Neural progenitor cell (in vitro differentiated cells): Measurements from ENCODE around the gene FAM76A. TPM values are rescaled to one million over a fixed set of nuclear protein-coding genes. Genes with fewer than 3 reads are reported as not detected.
A peak's percentile ranks its signal among the peaks of the same experiment; 100 is the strongest.
"Not testable (repeated sequence)": the region's sequence is repeated elsewhere in the genome, so short reads cannot be mapped to it uniquely, and the experiment has no call there.

ENCODE experiments used
- DNase-seq: peaks from one replicate; pipeline ENCODE4 v3.0.0-alpha.2; 2016; ENCODE audit warnings: low spot score
- H2AFZ ChIP-seq: fragments of 200-600 bp; sonication (generic); replicated peaks from 2 replicates; pipeline ENCODE4 v1.6.1; 2016; ENCODE audit warnings: antibody characterized with exemption
- H3F3A ChIP-seq: fragments of 200-600 bp; sonication (generic); 2 replicates; pipeline ENCODE4 v1.6.1; 2016; ENCODE audit warnings: antibody characterized with exemption, low read depth
- H3K27ac ChIP-seq: fragments of 200-600 bp; sonication (generic); 2 replicates; pipeline ENCODE4 v1.5.1; 2016; ENCODE audit warnings: mild to moderate bottlenecking
- H3K27me3 ChIP-seq: fragments of 200-600 bp; sonication (generic); 2 replicates; pipeline ENCODE4 v1.6.1; 2016; ENCODE audit warnings: mild to moderate bottlenecking, moderate library complexity
- H3K36me3 ChIP-seq: fragments of 200-600 bp; sonication (generic); 2 replicates; pipeline ENCODE4 v1.5.1; 2016
- H3K4me1 ChIP-seq: fragments of 200-600 bp; sonication (generic); 2 replicates; pipeline ENCODE4 v1.6.1; 2016; ENCODE audit warnings: mixed run types
- H3K4me2 ChIP-seq: fragments of 200-600 bp; sonication (generic); 2 replicates; pipeline ENCODE4 v1.6.1; 2016
- H3K4me3 ChIP-seq: fragments of 200-600 bp; sonication (generic); 2 replicates; pipeline ENCODE4 v1.5.1; 2016
- H3K79me2 ChIP-seq: fragments of 200-600 bp; sonication (generic); 2 replicates; pipeline ENCODE4 v1.6.1; 2016; ENCODE audit warnings: low read depth
- H3K9ac ChIP-seq: fragments of 200-600 bp; sonication (generic); 2 replicates; pipeline ENCODE4 v1.6.1; 2016
- H3K9me3 ChIP-seq: fragments of 200-600 bp; sonication (generic); 2 replicates; pipeline ENCODE4 v1.5.1; 2016; ENCODE audit warnings: low read depth
- H4K20me1 ChIP-seq: fragments of 200-600 bp; sonication (generic); 2 replicates; pipeline ENCODE4 v1.6.1; 2016; ENCODE audit warnings: low read depth
- H3K27ac Mint-ChIP-seq: 3 replicates; pipeline ENCODE4 v1.8.0; 2021; ENCODE audit warnings: mixed read lengths
- H3K27me3 Mint-ChIP-seq: 2 replicates; pipeline ENCODE4 v1.8.0; 2022; ENCODE audit warnings: low read depth, mild to moderate bottlenecking, inconsistent platforms, moderate library complexity, mixed read lengths; ENCODE audit not compliant: insufficient read depth
- H3K36me3 Mint-ChIP-seq: 3 replicates; pipeline ENCODE4 v1.8.0; 2021; ENCODE audit warnings: mixed read lengths
- H3K4me1 Mint-ChIP-seq: 3 replicates; pipeline ENCODE4 v1.8.0; 2021; ENCODE audit warnings: mixed read lengths
- H3K4me3 Mint-ChIP-seq: 3 replicates; pipeline ENCODE4 v1.8.0; 2021; ENCODE audit warnings: mild to moderate bottlenecking, moderate library complexity, mixed read lengths
- H3K9me3 Mint-ChIP-seq: 3 replicates; pipeline ENCODE4 v1.8.0; 2020; ENCODE audit warnings: mixed read lengths
- EZH2 ChIP-seq: fragments of 200-600 bp; sonication (generic); IDR thresholded peaks from 2 replicates; pipeline ENCODE4 v1.6.1; 2017; ENCODE audit warnings: antibody characterized with exemption, mild to moderate bottlenecking, moderate library complexity
- EZH2phosphoT487 ChIP-seq: fragments of 200-600 bp; sonication (generic); IDR thresholded peaks from 2 replicates; pipeline ENCODE4 v1.6.1; 2017; ENCODE audit warnings: antibody characterized with exemption
- total RNA-seq: library from RNA; depleted of rRNA; stranded (reverse); fragments of >200 nt; gene quantifications from 2 replicates; pipeline ENCODE4 v1.2.3, GENCODE V29; 2015; ENCODE audit warnings: low replicate concordance
- TF ChIP-seq, protein P1 (sequence below): fragments of 200-600 bp; sonication (generic); IDR thresholded peaks from 2 replicates; pipeline ENCODE4 v1.5.1; 2017; ENCODE audit warnings: antibody characterized with exemption, mild to moderate bottlenecking

Gene FAM76A
- total RNA-seq, 1 donor from 2014 or later: 28.2 TPM

- Histone ChIP-seq H2AFZ (peak within 1 kb of the TSS; percentile 72), H3K4me1 (peaks cover 6% of the 10 kb centered on the region), H4K20me1 (peaks cover 5% of the 10 kb centered on the region), H3K4me2 (peak within 1 kb of the TSS; percentile 86), H3K9ac (peak within 1 kb of the TSS; percentile 59), H3F3A (no peaks in the 10 kb centered on the region), H3K4me3 (peak within 1 kb of the TSS; percentile 64), H3K9me3 (no peaks in the 10 kb centered on the region), H3K79me2 (peaks cover 27% of the 10 kb centered on the region), H3K27ac (no peak within 1 kb of the TSS), H3K27me3 (no peaks in the 10 kb centered on the region), H3K36me3 (no peaks in the 10 kb centered on the region)
- peak within 1 kb of the TSS; percentile 89 for H3K27ac Mint-ChIP-seq
- H3K36me3 Mint-ChIP-seq: no peaks in the 10 kb centered on the region
- TF ChIP-seq EZH2: no peak
- TF ChIP-seq, protein P1, sequence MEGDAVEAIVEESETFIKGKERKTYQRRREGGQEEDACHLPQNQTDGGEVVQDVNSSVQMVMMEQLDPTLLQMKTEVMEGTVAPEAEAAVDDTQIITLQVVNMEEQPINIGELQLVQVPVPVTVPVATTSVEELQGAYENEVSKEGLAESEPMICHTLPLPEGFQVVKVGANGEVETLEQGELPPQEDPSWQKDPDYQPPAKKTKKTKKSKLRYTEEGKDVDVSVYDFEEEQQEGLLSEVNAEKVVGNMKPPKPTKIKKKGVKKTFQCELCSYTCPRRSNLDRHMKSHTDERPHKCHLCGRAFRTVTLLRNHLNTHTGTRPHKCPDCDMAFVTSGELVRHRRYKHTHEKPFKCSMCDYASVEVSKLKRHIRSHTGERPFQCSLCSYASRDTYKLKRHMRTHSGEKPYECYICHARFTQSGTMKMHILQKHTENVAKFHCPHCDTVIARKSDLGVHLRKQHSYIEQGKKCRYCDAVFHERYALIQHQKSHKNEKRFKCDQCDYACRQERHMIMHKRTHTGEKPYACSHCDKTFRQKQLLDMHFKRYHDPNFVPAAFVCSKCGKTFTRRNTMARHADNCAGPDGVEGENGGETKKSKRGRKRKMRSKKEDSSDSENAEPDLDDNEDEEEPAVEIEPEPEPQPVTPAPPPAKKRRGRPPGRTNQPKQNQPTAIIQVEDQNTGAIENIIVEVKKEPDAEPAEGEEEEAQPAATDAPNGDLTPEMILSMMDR: no peak
- TF ChIP-seq EZH2phosphoT487: no peak
- H3K4me3 Mint-ChIP-seq: peak within 1 kb of the TSS; percentile 94
- H3K27me3 Mint-ChIP-seq: no peaks in the 10 kb centered on the region
- DNase-seq: peak; percentile 99
- peaks cover 18% of the 10 kb centered on the region for H3K4me1 Mint-ChIP-seq
- H3K9me3 Mint-ChIP-seq: no peaks in the 10 kb centered on the region
These were observed 47.4 kb downstream of the FAM76A start, which contains the start of gene STX12 for GRCh38 chr1:27772932-27773825. TSS of gene STX12 (plus strand) at chr1:27773219. CDS start at chr1:27773308, 89 bp downstream.

- Mint-ChIP-seq H3K4me3 (peak overlapping the region; percentile 94), H3K27me3 (no peaks in the 10 kb centered on the region), H3K36me3 (no peaks in the 10 kb centered on the region), H3K27ac (peak overlapping the region; percentile 89), H3K9me3 (no peaks in the 10 kb centered on the region), H3K4me1 (peaks cover 18% of the 10 kb centered on the region)
- peak overlapping the region; percentile 59 for H3K9ac ChIP-seq
- TF ChIP-seq EZH2: no peak
- TF ChIP-seq EZH2phosphoT487: no peak
- H3K27ac ChIP-seq: no peak overlapping the region
- H3K36me3 ChIP-seq: no peaks in the 10 kb centered on the region
- peak overlapping the region; percentile 86 for H3K4me2 ChIP-seq
- H4K20me1 ChIP-seq: peaks cover 5% of the 10 kb centered on the region
- no peaks in the 10 kb centered on the region for H3K9me3 ChIP-seq
- peaks cover 27% of the 10 kb centered on the region for H3K79me2 ChIP-seq
- no peak for DNase-seq
- H2AFZ ChIP-seq: peak overlapping the region; percentile 70
- H3K27me3 ChIP-seq: no peaks in the 10 kb centered on the region
- H3K4me1 ChIP-seq: peaks cover 6% of the 10 kb centered on the region
- H3F3A ChIP-seq: no peaks in the 10 kb centered on the region
- H3K4me3 ChIP-seq: peak overlapping the region; percentile 64
These were observed 48.2 kb downstream of the FAM76A start for GRCh38 chr1:27773826-27774445.

DNA sequence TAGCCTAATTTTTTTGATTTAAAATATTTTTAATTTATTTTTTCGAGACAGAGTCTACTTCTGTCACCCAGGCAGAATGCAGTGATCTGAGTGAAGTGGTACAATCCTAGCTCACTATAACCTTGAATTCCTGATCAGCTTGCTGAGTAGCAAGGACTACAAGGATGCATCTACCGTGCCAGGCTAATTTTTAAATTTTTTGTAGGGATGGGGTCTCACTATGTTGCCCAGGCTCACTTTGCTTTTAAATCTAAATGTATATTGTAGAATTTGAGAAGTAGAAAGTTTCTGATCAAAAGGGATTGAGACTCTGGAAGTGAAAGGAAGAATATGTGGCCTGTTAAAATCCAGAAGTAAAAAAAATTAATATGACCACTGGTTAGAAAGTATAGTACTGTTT is 48.9 kb downstream of the FAM76A start:
- Mint-ChIP-seq H3K4me1 (peaks cover 18% of the 10 kb centered on the region), H3K27me3 (no peaks in the 10 kb centered on the region), H3K9me3 (no peaks in the 10 kb centered on the region), H3K36me3 (no peaks in the 10 kb centered on the region), H3K27ac (no peak overlapping the region), H3K4me3 (no peak overlapping the region)
- Histone ChIP-seq H3K4me2 (no peak overlapping the region), H3K79me2 (peaks cover 27% of the 10 kb centered on the region), H2AFZ (no peak overlapping the region), H3F3A (no peaks in the 10 kb centered on the region), H3K4me3 (no peak overlapping the region), H4K20me1 (peaks cover 5% of the 10 kb centered on the region), H3K4me1 (peaks cover 6% of the 10 kb centered on the region), H3K9ac (no peak overlapping the region), H3K9me3 (no peaks in the 10 kb centered on the region), H3K27ac (no peak overlapping the region), H3K36me3 (no peaks in the 10 kb centered on the region), H3K27me3 (no peaks in the 10 kb centered on the region)
- TF ChIP-seq EZH2 (no peak), EZH2phosphoT487 (no peak)
- TF ChIP-seq, protein P1: no peak
- no peak for DNase-seq

- not testable (repeated sequence) for H3K27me3 ChIP-seq, H3K27ac ChIP-seq, H3K4me2 ChIP-seq, H2AFZ ChIP-seq, H3K4me3 Mint-ChIP-seq, H3F3A ChIP-seq, DNase-seq, H3K4me1 ChIP-seq, H3K9me3 ChIP-seq, H3K36me3 ChIP-seq, H3K4me3 ChIP-seq, H3K27me3 Mint-ChIP-seq, H3K9me3 Mint-ChIP-seq, H4K20me1 ChIP-seq, H3K36me3 Mint-ChIP-seq, H3K27ac Mint-ChIP-seq
- Histone ChIP-seq H3K79me2 (peaks cover 27% of the 10 kb centered on the region), H3K9ac (peak overlapping the region; percentile 8)
- peaks cover 14% of the 10 kb centered on the region for H3K4me1 Mint-ChIP-seq
These were observed 49.6 kb downstream of the FAM76A start for GRCh38 chr1:27775336-27775735.

- H3K36me3 Mint-ChIP-seq, H3K36me3 ChIP-seq, H3K9me3 Mint-ChIP-seq, H3K27ac Mint-ChIP-seq, H3K27me3 Mint-ChIP-seq, H3K27ac ChIP-seq, H4K20me1 ChIP-seq, H3K4me3 Mint-ChIP-seq, H2AFZ ChIP-seq, H3K27me3 ChIP-seq, DNase-seq, H3K4me2 ChIP-seq, H3K9me3 ChIP-seq, H3K4me1 ChIP-seq, H3K9ac ChIP-seq, H3K4me3 ChIP-seq, H3F3A ChIP-seq: not testable (repeated sequence)
- H3K79me2 ChIP-seq: peaks cover 27% of the 10 kb centered on the region
- H3K4me1 Mint-ChIP-seq: peaks cover 12% of the 10 kb centered on the region
These were observed 50.5 kb downstream of the FAM76A start for GRCh38 chr1:27776276-27776675.
